ENCODE data around the gene MGST1. TPM values are rescaled to one million over a fixed set of nuclear protein-coding genes. Genes with fewer than 3 reads are reported as not detected.
A peak's percentile ranks its signal among the peaks of the same experiment; 100 is the strongest.

Gene MGST1, protein sequence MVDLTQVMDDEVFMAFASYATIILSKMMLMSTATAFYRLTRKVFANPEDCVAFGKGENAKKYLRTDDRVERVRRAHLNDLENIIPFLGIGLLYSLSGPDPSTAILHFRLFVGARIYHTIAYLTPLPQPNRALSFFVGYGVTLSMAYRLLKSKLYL
- total RNA-seq (2014; rRNA removed) = 78.8 and 84.2 TPM in 2 replicates
- 110 TPM for polyA plus RNA-seq (2012)

DNA sequence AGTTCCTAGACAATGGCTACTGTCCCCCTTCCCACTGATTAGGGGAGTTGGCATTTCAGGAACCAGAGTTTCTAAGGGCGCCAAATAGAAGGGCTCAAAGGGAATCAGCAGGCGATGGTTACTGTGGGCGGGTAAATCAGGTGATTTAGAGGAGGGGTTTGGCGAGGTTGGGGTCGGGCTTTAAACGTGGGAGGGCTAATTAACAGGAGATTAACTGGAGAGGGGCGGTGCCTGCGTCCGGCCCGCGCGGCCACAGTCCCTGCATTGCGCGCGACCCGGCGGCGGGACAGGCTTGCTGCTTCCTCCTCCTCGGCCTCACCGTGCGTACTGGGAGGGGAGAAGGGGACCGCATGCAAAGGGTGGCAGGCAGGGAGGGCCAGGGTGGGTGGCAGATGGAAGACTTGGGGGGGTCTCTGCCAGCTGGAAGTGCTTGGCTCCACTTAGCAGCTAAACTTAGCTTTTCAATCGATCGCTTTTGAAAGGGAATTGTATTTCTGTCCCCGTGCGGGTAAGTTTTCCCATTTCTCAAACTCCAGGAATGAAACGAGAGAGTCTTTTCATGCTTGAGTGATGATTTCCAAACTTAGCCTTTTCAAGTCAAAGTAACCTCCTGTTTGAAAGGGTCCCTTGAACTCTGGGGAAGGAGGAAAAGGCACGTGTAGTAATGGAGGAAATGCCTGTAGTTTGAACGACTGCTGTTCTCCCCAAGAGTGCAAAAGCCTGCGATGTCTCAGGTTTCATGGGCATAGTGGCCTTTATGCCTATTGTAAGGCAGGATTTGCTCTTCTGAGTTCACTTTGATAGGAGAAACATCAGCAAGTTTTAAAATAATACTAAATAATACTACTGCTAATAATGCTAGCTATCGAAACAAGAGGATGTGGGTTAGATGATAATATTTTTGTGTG, at the start of gene MGST1:
MGST1 (plus strand) TSS at position 255 of the 908 bp plus-strand sequence. CDS start 6,608 bp downstream, outside the sequence.
- peak; percentile 54 for DNase-seq (ENCODE audit: low read depth)

GRCh38 chr12:16299403-16299802, 48.0 kb upstream of the MGST1 start:
- peak; percentile 5 for DNase-seq (ENCODE audit: low read depth)

- no peak for DNase-seq (ENCODE audit: low read depth)
Measured at GRCh38 chr12:16300122-16300521, 47.3 kb upstream of the MGST1 start.

- DNase-seq (ENCODE audit: low read depth) = no peak
Measured at GRCh38 chr12:16300736-16301135, 46.7 kb upstream of the MGST1 start.

DNA sequence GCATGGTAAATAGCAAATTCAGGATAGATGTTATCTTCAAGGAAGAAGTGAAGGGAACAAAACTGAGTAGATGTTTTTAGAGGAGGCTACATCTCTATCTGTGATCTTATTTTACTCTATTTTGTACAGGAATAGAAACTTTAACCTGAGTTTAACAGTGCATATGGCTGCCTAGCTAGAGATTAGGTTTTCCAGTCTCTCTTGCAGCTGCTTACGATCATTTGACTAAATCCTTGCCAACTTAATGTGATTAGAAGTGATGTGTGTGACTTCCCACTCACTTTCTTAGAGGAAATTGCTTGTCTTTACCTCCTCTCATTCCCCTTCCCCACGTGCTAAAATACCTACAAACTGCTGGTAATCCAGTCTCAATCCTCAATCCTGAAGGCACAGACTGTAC, 43.5 kb upstream of the MGST1 start:
- no peak for DNase-seq (ENCODE audit: low read depth)

- DNase-seq (ENCODE audit: low read depth) = no peak
Measured at GRCh38 chr12:16307856-16308475, 39.5 kb upstream of the MGST1 start.

GRCh38 chr12:16310934-16311333, 36.5 kb upstream of the MGST1 start:
- DNase-seq (ENCODE audit: low read depth) = no peak

- DNase-seq (ENCODE audit: low read depth) = peak; percentile 54
Measured at GRCh38 chr12:16323010-16323409, 24.4 kb upstream of the MGST1 start.

GRCh38 chr12:16323638-16324037, 23.8 kb upstream of the MGST1 start:
- DNase-seq (ENCODE audit: low read depth) = no peak

- DNase-seq (ENCODE audit: low read depth) = no peak
Measured at GRCh38 chr12:16324272-16324671, 23.2 kb upstream of the MGST1 start.

GRCh38 chr12:16324772-16325171, 22.7 kb upstream of the MGST1 start:
- DNase-seq (ENCODE audit: low read depth) = no peak

GRCh38 chr12:16325426-16325825, 22.0 kb upstream of the MGST1 start:
- DNase-seq (ENCODE audit: low read depth) = peak; percentile 38

DNA sequence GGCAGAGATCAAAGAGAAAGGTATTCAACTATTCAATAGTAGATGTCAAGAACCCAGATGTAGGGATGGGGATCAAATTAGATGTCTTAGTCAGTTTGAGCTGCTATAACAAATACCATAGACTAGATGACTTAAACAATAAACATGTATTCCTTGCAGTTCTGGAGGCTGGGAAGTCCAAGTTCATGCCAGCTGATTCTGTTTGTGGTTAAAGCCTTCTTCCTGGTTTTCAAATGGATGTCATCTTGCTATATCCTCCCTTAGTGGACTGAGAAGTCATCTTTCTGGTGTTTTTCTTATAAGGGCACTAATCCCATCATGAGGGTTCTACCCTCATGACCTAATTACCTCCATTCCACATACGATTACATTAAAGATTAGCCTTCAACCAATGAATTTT, 19.5 kb upstream of the MGST1 start:
- DNase-seq (ENCODE audit: low read depth) = no peak

DNA sequence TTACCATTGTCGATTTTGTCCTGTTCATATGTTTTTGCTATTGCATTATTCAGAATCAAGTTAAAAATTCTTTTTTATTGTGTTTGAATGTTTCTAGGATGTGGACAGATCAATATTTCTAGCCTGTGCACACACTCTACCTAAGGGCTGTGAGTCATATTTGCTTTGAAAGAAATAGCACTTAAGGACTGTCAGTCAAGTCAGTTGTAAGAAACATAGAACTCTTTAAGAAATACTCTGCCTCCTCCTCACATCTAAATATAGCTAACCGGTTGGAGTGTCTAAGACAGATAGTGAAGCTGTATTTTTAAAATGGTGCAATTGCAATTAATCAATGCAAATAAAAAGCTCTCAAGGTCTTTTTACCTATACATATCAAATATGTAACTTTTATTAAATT, 17.9 kb upstream of the MGST1 start:
- no peak for DNase-seq (ENCODE audit: low read depth)

- no peak for DNase-seq (ENCODE audit: low read depth)
Measured at GRCh38 chr12:16330560-16330959, 16.9 kb upstream of the MGST1 start.

GRCh38 chr12:16331998-16332397, 15.4 kb upstream of the MGST1 start:
- DNase-seq (ENCODE audit: low read depth) = no peak

- DNase-seq (ENCODE audit: low read depth) = no peak
Measured at GRCh38 chr12:16335838-16336237, 11.6 kb upstream of the MGST1 start.

DNA sequence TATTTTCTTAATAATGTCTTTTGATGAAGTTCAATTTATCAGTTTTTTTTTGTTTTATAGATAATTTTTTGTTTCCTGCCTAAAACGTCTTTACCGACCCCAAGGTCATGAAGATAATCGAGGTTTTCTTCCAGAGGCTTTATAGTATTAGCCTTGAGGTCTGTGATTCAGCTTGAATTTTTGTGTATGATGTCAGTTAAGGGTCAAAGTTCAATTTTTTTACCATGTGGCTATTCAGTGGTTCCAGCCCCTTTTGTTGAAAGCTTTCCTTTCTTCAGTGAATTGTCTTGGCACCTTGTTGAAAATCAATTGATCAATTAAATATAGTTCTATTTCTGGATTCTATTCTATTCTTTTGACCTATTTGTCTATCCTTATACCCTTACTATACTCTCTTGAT, 3.2 kb upstream of the MGST1 start:
- DNase-seq (ENCODE audit: low read depth) = no peak

DNA sequence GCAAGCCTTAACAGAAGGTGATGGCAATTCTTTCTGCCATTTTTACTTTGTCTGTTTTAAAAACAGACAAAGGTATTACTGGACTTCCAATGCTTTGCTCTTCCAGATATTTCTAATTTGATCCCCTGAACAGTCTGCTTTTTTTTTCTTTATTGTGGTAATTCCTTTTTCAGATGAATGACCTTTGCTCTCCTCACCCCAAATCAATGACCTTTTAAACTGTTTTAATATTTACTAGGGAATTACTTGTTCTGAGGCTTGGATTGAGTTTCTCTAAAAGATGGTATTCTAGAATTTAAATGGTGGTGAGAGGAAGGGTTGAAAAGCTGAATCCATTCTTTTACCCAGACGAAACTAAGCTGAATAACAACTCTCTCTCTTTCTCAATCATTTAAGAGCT, 2.3 kb upstream of the MGST1 start:
- DNase-seq (ENCODE audit: low read depth) = no peak

DNA sequence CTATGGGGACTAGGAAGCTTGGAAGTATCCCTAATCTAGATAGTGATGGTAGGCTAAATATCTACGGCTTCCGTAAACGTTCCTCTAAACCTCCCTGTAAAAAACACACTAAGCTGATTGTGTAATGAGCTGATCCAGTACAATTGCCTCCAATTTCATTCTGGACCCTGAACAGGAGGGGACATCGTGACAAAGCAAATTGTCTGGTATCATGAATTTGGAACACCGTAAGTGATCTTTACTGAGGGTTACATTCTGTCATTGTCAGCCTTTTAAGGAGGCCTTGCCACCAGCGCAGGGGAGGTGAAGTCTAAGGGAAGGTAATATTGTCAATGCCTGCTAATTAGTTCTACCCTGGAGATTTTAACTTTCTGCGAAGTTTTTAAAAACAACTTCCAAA, 487 bp upstream of the MGST1 start:
- DNase-seq (ENCODE audit: low read depth) = no peak

GRCh38 chr12:16348435-16349130, 1.1 kb downstream of the MGST1 start:
- DNase-seq (ENCODE audit: low read depth) = no peak

DNA sequence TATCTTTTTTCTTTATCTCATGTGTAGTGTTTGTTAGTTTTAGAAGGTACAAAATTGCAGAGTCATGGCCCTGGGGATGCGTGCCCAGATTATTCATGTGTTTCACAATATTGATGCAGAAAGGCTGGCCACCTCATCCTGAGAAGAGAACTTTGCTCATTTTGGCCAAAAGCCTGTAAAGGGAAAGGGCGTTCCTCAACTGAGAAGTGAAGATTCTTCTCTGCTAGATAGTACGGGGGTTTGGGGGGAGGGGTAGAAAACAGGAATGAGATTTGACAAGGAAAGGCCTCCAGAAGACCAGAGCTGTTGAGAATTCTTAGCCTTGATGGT, 1.7 kb downstream of the MGST1 start:
- peak; percentile 87 for DNase-seq (ENCODE audit: low read depth)
